ENCODE measurements around the gene CCDC194. TPM values are rescaled to one million over a fixed set of nuclear protein-coding genes. Genes with fewer than 3 reads are reported as not detected.
A peak's percentile ranks its signal among the peaks of the same experiment; 100 is the strongest.

The CCDC194 gene
- total RNA-seq, 1 experiment from 2014 or later: not detected

DNA sequence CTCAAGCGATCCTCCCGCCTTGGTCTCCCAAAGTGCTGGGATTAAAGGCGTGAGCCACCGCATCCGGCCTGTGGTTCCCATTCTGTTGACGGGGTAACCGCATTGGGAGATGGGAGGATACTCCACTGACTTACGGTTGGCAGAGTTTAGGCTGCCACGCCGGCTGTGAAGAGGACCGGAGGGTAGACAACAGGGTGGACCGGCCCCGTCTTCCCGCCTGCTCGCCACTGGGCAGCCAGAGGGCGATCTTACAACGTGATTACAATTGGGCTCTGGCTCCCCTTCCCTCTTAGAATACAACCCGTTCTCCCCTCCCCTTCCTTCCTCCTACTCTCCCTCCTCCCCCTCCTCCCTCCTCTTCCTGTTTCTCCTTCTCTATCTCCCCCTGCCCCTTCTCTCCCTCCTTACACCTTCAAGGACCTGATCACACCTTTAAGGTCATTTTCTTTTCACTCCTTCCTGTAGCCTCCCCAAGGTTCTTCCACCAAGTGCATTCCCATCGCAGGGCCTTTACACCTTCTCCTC is 957 bp upstream of the CCDC194 start (continued):
- TF ChIP-seq YY1 (IDR thresholded peaks at IDR 0.05; ENCODE audit: extremely low read depth, insufficient replicate concordance, low read depth, low read length): no peak
- no peak for TF ChIP-seq ZFX (IDR thresholded peaks at IDR 0.05)
- TF ChIP-seq EZH2phosphoT487 (IDR thresholded peaks at IDR 0.05; ENCODE audit: borderline replicate concordance): no peak
- TF ChIP-seq TCF7L2 (IDR thresholded peaks at IDR 0.05; ENCODE audit: borderline replicate concordance, extremely low read depth, insufficient read depth, insufficient read length): no peak
- TF ChIP-seq, protein P1, sequence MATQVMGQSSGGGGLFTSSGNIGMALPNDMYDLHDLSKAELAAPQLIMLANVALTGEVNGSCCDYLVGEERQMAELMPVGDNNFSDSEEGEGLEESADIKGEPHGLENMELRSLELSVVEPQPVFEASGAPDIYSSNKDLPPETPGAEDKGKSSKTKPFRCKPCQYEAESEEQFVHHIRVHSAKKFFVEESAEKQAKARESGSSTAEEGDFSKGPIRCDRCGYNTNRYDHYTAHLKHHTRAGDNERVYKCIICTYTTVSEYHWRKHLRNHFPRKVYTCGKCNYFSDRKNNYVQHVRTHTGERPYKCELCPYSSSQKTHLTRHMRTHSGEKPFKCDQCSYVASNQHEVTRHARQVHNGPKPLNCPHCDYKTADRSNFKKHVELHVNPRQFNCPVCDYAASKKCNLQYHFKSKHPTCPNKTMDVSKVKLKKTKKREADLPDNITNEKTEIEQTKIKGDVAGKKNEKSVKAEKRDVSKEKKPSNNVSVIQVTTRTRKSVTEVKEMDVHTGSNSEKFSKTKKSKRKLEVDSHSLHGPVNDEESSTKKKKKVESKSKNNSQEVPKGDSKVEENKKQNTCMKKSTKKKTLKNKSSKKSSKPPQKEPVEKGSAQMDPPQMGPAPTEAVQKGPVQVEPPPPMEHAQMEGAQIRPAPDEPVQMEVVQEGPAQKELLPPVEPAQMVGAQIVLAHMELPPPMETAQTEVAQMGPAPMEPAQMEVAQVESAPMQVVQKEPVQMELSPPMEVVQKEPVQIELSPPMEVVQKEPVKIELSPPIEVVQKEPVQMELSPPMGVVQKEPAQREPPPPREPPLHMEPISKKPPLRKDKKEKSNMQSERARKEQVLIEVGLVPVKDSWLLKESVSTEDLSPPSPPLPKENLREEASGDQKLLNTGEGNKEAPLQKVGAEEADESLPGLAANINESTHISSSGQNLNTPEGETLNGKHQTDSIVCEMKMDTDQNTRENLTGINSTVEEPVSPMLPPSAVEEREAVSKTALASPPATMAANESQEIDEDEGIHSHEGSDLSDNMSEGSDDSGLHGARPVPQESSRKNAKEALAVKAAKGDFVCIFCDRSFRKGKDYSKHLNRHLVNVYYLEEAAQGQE (IDR thresholded peaks at IDR 0.05; ENCODE audit: low read depth): no peak
- TF ChIP-seq, protein P2, sequence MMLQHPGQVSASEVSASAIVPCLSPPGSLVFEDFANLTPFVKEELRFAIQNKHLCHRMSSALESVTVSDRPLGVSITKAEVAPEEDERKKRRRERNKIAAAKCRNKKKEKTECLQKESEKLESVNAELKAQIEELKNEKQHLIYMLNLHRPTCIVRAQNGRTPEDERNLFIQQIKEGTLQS (IDR thresholded peaks at IDR 0.05): no peak
- TF ChIP-seq SIN3A (IDR thresholded peaks at IDR 0.05; ENCODE audit: low read depth): no peak
- no peak for TF ChIP-seq FOSL1 (IDR thresholded peaks at IDR 0.05; ENCODE audit: low read depth)
- 0 out of 2 replicates have a peak, but pooled peaks have one; percentile 23 for TF ChIP-seq POLR2AphosphoS5 (IDR thresholded peaks at IDR 0.05; ENCODE audit: low read depth, low read length)
- no peak for TF ChIP-seq SRF (IDR thresholded peaks at IDR 0.05; ENCODE audit: low read depth)
- TF ChIP-seq, protein P3, sequence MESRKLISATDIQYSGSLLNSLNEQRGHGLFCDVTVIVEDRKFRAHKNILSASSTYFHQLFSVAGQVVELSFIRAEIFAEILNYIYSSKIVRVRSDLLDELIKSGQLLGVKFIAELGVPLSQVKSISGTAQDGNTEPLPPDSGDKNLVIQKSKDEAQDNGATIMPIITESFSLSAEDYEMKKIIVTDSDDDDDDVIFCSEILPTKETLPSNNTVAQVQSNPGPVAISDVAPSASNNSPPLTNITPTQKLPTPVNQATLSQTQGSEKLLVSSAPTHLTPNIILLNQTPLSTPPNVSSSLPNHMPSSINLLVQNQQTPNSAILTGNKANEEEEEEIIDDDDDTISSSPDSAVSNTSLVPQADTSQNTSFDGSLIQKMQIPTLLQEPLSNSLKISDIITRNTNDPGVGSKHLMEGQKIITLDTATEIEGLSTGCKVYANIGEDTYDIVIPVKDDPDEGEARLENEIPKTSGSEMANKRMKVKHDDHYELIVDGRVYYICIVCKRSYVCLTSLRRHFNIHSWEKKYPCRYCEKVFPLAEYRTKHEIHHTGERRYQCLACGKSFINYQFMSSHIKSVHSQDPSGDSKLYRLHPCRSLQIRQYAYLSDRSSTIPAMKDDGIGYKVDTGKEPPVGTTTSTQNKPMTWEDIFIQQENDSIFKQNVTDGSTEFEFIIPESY (IDR thresholded peaks at IDR 0.05; ENCODE audit: extremely low read depth, insufficient replicate concordance, low read length): no peak

All from HCT116 (cell line).